Stimulated activated CD4-positive, alpha-beta T cell treated with anti-CD3 and anti-CD28 coated beads, Interleukin-1b, Interleukin-23, amount 100 ng/mL, for 24 hours (primary cell): ENCODE data around the gene DNASE1.
"Not testable (repeated sequence)": the region's sequence is repeated elsewhere in the genome, so short reads cannot be mapped to it uniquely, and the experiment has no call there.

Experiments
- DNase-seq, 4 experiments: peaks; one replicate each; pipeline ENCODE4 v3.0.0-alpha.2; 2020; ENCODE audit warnings: low read depth in 4 of 4, low spot score in 1 of 4

DNASE1 gene, protein sequence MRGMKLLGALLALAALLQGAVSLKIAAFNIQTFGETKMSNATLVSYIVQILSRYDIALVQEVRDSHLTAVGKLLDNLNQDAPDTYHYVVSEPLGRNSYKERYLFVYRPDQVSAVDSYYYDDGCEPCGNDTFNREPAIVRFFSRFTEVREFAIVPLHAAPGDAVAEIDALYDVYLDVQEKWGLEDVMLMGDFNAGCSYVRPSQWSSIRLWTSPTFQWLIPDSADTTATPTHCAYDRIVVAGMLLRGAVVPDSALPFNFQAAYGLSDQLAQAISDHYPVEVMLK

DNA sequence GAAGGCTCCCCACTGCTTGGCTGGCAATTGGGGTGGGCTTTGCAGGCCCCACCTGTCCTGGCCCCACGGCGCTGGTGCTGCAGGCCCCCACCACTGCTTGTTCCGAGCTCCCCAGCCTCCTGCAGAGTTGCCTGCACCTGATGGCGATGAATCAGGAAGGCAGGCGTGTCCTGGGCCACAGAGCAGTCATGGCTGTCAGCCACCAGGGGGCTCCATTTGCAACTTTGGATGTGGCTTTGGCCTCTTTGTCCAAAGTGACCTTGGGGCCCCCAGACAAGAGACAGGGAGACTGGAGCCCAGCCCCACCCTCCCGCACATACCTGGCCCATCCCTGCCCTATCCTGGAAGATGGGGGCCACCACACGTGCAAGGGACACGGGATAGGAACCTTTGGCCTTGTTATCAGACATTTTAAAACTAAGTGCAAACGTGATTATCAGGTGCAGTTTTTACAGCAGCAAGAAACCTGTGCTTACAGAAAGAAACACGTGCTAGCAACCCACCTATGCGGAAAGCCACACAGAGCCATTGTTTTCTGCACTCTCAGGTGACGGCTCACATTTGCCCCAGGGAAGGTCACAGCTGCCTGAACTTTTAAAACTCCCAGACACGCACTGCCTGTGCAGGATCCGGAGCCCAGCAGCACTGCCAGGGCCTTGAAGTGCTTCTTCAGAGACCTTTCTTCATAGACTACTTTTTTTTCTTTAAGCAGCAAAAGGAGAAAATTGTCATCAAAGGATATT, at the start of gene DNASE1:
Gene DNASE1 (plus strand): TSS at position 443 of the 743 bp plus-strand sequence. CDS start 683 bp downstream, outside the sequence.
- DNase-seq = peak; percentile 21 to 48 (median 32)

DNA sequence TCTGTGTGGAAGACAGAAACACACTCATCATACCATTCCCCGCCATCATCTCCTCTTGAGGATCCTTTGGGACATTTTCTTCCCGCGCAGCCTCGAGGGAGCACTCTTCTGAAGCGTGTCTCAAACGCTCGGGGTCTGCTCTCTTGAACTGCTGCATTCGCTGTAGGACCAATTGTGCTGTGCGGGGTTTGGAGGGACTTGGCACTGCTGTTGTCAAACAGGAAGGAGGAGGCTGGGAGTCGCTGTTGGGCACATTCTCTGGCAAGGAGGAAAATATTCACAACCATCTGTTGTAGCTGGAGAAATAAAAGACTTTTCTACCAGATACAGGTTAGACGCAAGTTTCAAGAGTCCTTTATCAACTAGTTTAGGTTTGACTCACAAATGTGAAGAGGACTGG, 48.0 kb upstream of the DNASE1 start:
- no peak for DNase-seq

DNA sequence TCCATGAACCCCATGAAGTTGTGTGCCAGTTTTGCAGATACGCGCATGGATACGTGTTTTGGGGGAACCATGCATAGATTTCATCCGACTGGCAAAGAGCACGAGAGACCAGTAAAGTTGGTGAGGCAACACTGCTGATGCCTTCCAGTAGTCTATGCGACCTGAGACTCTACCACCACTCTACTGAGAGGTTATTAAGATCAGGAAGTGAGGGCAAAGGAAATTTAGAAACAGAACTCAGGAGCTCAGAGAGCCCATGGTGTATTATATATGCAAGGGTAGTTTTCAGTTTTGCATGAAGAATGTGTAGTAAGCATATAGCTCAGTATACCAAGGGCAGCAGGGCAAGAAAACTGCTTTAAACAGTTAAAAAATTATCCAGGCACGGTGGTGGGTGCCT, 47.3 kb upstream of the DNASE1 start:
- DNase-seq = no peak

DNA sequence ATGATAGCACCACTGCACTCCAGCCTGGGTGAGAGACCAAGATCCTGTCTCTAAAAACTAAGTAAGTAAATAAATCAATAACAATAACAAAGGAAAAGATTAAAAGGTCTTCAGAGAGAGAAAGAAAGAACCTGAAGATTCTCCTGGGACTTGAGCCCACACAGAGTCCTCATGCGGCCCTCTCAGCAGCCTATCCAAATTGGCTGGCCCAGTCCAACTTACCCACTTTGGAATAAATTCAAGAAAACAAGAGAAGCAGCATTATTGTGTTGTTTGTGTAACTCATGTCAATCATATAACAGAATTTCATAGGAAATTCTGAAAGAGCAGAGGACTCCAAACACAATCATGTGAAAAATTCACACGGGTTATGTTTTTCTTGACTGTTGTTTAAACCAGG, 46.9 kb upstream of the DNASE1 start:
- no peak for DNase-seq

DNA sequence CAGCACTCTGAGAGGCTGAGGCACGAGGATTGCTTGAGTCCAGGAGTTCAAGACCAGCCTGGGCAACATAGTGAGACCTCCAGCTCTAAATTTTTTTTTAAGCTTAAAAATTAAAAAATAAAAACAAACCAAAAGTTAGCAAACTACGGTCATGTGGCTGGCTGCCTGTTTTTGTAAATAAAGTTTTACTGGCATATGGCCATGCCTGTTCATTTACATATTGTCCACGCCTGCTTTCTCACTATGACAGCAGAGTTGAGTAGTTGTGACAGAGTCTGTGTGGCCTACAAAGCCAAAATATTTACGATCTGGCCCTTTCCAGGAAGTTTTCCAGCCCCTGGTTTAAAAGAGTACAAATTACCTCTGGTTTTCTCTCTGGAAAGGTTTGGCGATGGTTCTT, 46.4 kb upstream of the DNASE1 start:
- DNase-seq = no peak

DNA sequence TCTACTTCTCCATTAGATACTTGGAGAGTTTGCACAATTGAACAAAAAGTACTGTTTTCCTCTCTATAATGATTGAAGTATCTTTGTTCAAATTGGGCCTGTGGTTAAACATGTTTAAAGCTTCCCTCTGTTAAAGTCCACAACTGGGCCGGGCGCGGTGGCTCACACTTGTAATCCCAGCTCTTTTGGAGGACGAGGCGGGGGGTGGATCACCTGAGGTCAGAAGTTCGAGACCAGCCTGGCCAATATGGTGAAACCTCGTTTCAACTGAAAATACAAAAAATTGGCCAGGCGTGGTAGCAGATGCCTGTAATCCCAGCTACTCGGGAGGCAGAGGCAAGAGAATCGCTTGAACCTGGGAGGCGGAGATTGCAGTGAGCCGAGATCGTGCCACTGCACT, 45.5 kb upstream of the DNASE1 start:
- DNase-seq = not testable (repeated sequence)

DNA sequence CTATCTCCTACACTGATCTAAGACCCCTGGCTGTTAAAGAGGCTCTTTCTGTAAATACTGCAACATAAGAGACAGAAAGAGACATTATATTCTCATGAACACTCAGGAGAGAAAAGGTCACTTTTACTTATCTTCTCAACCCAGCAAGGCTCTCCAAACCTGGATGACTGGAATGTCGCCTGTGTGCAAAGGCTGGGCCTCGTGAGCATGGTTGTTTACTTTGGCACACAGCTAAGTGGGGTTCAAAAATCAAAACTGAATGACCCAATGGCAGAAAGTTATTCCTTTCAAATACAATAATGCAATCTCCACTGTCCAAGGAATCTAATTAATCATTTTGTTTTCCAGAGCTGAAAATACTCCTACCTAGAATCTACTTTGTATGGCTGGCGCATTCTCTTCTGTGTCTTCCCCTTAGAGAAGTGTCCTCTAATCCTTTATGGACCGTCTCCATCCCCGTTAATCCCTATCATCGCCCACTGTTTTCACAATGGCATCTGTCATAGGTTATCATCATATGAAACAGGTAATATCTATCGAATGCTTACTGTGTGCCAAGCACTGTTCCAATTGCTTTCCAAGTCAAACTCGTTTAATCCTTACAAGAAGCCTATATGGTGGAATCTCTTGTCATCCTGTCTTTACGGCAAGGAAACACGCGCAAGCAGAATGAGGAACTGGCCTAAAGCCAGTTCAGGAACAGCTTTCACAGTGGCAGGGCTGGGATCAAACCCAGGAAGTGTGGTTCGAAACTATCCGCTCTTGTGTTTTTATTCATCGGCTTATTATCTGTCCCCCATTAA, 44.4 kb upstream of the DNASE1 start:
- no peak for DNase-seq

DNA sequence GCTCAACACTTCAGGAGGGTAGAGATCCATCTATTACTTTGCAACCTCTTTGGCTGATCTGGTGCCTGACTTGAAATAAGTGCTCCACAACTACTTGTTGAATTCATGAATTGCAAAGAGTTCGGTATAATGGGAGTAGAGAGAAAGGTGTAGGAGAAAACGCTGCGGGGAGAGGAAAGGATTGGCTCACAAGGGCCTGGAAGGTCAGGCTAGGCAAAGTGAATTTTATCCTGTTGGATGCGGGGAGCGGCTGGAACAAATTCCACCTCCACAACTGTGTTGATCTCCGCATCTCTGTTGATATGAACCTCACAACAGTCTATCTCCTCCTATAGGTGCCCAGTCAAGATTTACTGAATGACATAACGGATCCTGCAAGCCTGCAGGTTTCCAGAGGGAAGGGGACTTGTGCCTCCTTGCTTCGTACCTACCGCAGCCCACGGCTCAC, 43.8 kb upstream of the DNASE1 start:
- no peak for DNase-seq

DNA sequence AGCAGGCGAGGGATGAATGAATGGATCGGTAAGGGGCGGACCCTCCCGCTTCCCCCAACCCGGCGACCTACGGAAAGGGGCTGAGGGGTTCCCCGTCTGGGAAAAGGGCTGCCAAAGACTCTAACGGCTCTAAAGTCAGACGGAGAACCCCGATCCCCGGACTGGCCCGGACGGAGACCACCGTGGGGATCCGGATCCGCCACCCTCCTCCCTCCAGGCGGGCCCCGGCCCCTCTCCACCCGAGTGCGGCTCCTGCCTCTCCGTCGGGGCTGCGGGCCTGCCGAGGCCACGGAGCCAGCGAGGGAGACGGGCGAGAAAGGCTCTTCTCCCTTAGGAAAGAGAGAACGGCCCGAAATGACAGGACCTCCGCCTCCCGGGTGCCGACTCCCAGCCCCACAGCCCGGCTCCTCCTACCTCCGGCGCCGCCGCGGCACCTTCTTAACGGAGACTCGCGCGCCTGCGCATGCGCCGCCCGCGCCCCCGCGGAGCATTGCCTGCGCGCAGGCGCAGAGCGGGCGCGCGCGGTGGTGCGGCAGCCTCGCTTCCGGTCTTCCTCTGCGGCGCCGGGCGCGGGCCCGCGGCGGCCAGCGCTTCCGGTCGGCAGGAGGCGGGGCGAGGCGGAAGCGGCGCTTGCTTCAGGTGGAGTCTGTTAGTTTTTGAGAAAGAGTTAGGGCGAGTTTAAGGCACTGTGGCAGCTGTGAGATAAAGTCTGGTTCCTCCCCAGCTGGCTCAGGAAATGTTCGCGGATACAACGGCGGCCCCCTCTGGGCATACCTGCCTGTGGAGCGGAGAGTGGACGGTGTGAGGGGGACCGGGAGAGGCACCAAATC, 43.1 kb upstream of the DNASE1 start, which contains the start of gene SLX4:
Gene SLX4 (minus strand): TSS at position 461 of the 830 bp plus-strand sequence. CDS start 2,642 bp downstream, outside the sequence.
- DNase-seq = peak; percentile 70 to 85 (median 80)

DNA sequence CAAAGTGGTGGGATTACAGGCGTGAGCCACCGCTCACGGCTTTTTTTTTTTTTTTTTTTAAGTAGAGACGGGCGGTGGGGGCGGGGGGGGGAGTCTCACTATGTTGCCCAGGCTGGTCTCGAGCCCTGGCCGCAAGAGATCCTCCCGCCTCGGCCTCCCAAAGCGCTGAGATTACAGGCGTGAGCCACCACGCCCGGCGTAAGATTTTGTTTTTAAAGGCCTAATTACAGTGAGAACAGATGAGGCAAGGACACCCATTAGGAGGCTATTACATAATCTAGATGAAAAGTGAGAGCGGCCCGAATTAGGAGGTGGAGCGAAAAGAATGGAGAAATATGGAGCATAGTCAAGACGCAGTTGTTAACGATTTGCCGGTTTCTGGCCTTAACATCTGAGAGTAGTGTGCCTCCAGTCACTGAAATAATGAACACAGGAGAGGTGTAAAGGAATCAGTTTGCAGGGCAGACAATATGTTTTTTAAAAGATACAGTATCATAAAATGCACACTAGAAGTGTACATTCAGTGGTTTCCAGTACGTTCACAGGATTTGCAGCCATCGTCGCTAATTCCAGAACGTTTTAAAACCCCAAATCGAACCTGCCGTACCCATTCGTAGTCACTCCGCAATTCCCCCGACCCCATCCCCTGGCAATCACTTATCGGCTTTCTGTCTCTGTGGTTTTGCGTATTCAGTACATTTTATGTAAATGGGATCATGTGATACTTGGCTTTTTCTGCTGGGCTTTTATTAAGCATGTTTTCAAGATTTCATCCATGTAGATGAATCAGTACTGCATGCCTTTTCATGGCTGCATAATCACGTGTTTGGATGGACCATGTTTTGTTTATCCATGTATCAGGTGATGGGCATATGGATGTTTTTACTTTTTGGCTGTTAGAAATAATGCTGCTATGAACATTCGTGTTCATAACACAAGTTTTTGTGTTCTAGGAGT, 41.7 kb upstream of the DNASE1 start:
- no peak for DNase-seq

DNA sequence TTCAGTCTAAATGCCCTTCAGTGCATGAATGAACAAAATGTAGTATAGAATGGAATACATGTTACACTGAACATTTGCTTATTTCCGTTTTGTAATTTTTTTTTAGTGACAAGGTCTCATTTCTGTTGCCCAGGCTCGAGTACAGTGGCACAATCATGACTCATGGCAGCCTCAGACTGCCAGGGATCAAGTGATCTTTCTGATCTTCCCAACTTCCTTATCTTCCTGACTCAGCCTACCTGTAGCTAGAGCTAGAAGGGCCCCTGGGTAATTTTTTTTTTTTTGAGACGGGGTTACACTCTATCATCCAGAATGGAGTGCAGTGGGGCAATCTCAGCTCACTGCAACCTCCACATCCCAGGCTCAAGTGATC, 35.7 kb upstream of the DNASE1 start:
- DNase-seq = no peak

DNA sequence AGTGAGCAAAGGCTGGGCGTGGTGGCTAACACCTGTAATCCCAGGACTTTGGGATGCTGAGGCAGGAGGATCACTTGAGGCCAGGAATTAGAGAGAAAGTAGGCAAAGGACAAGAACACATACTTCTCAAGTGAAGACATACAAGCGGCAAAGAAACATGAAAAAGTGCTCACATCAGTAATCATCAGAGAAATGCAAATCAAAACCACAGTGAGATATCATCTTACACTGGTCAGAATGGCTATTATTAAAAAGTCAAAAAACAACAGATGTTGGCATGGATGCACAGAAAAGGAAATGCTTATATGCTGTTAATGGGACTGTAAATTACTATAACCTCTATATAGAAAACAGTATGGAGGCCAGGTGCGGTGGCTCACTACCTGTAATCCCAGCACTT, 30.8 kb upstream of the DNASE1 start:
- DNase-seq = no peak

DNA sequence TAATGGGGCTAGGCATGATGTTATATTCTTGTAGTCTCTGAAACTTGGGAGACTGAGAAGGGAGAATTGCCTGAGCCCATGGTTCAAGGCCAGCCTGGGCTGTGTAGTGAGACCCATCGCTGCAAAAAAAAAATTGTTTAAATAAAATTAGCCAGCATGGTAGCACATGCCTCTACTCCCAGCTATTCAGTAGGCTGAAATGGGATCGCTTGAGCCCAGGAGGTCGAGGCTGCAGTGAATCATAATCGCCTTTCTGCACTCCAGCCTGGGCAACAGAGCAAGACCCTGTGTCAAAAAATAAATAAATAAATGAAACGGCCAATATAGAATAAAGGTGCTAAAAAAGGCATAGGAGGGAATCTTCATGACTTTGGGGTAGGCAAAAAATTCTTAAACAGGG, 29.2 kb upstream of the DNASE1 start:
- DNase-seq = no peak

DNA sequence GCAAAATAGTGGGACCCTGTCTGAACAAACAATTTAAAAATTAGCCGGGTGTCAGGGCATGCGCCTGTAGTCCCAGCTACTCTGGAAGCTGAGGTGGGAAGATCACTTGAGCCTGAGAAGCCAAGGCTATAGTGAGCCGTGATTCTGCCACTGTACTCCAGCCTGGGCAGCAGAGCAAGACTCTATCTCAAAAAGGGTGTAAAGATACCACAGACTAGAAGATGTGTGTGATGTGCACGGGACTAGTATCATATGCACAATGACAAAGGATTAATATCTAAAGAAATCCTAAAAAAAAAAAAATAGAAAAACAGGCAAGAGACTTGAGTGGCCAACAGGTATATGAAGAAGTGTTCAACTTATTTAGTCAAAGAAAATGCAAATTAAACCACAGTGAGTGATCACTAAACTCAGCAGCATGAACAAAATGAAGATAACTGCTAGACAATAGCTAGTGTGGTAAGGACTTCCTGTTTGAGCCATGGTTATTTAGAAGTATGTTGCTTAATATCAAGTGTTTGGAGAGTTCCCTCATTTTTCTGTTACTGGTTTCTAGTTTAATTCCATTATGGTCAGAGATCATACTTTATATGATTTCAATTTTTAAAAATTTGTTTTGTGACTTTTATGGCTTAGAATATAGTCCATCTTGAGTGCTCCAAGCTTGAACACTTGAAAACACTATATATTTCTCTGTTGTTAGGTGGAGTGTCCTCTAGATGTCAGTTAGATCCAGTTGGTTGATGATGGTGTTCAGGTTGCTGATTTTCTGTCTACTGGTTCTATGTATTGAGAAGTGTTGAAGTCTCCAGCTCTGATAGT, 28.4 kb upstream of the DNASE1 start:
- no peak for DNase-seq

DNA sequence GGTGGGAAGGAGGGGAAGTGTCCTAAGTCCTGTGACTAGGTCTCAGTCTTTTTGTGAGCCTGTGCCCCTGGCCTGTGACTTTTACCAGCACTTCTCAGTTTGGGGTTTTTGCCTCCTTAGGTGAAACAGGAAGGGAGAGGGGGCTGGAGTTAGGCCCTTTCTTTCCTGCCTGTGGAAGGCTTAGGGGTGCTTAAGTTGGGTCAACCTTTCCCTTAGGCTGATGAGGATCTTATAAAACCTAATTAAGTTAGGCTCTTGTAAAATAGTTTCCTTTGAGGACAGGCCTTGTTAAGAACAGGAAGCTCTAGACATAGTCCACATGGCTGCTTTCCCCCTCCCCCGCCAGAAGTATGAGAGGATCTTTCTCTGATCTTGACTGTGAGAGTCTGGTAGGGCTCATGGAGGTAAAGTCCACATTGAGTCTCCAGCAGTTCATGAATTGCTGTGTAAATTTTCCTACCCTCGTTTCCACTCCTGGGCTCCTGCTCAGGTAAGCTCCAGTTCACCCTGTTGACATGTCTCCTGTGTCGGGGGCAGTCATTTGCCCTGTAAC, 17.0 kb upstream of the DNASE1 start:
- DNase-seq = peak in 2 of 4 experiments; percentile 2 to 13

DNA sequence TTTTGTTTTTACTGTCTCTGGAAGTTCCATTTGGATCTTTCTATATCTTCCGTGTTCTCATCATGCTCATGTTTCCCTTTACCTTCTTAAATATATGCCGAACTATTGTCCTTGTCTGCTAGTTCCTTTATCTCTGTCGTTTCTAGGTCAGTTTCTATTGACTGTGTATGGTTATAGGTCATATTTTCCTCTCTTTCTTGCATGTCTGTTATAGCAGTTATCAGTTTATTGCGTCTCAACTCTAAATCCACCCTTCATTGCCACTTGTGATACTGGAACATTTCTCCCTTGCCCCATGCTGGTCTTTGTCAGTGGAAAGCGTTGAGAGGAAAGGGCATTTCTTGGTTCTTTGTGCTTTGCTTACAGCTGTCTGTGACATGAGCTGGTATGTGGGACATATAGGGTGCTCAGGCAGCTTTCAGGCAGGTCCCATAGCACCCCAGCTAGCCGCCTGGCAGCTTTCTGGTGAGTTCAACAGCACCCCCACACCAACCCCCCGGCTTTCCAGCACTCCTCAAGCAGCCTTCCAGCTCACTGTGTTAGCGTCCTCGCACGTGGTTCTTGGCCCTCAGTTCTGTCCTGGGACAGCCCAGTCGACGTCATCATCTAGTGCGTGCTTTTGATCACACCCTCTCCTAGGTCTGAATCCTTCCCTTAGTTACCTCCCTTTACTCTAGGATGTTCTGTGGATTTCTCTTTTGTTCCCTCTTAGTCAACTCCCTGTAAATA, 15.4 kb upstream of the DNASE1 start:
- DNase-seq = no peak

DNA sequence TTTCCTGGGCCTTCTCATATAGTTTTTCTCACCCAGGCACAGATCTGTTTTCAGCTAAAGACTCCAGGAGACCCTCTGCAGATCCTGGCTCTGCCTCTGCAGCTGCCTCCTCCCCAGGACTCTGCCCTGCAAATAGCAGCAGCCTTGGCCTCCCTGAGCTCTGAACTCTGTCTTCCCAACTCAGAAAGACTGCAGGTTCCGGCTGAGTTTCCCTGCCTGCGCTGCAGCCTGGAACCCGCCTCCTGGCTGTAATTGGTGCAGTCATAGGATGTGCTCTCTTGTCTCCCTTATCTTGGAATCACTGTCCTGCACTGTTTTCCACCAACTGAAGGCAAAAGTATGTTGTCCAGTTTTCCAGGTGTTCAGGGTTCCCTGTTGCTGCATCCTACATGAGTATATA, 14.3 kb upstream of the DNASE1 start:
- no peak for DNase-seq
